GM18520 (cell line): ENCODE measurements around the gene MAP1S.
A peak's percentile ranks its signal among the peaks of the same experiment; 100 is the strongest.

ENCODE experiments used
- ATAC-seq: cut with Tn5 transposase; IDR thresholded peaks from one replicate; pipeline ENCODE4 v1.9.1; 2021; ENCODE audit not compliant: unreplicated experiment

The MAP1S gene

DNA sequence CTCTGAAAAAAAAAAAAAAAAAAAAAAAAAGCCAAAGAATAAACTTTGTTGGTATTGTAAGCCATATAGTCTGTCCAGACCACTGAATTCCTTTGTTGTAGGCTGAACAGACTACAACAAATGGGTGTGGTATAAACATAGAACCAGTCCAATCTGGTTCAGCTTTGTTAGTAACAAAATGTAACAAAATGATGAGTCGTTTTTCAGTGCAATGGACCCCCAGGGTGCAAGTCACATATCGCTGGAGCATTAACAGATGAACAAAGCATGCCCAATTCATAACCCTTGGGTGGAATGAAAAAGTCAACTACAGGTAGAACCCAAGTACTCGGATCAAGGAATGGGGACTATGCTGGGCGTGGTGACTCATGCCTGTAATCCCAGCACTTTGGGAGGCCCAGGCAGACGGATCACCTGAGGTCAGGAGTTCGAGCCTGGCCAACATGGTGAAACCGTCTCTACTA, 18.4 kb downstream of the MAP1S start:
- ATAC-seq: no peak

DNA sequence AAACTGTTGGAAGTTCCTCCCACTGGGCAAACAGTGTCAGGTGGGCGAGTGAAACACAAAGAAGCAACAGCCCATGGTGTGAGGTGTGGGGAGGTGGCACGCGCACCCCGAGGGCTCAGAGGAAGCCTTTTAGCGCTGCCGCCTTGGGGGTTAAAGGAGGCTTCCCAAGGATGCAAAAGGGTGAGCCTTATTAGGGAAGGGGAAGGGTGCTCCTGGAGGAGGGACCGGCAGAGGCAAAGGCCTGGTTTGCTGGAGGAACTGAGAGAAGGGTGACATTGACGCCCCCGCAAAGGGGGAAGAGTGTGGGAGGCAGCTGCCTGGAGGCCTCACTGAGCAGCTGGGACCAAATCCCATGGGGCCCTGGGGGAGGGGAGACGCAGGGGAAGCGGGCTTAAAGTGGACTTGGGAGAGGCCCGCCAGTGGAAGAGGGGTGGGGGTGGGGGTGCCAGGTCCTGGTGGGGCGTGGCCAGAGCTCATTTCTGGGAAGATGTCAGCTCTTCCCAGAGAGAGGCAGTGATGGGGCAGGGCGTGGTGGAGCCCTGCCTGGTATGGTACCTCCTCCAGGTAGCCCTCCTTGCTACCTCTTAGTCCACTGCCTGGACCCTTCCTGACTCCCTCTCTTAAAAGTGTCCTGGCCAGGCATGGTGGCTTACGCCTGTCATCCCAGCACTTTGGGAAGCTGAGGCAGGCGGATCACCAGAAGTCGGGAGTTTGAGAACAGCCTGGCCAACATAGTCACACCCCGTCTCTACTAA, 20.0 kb downstream of the MAP1S start:
- no peak for ATAC-seq

DNA sequence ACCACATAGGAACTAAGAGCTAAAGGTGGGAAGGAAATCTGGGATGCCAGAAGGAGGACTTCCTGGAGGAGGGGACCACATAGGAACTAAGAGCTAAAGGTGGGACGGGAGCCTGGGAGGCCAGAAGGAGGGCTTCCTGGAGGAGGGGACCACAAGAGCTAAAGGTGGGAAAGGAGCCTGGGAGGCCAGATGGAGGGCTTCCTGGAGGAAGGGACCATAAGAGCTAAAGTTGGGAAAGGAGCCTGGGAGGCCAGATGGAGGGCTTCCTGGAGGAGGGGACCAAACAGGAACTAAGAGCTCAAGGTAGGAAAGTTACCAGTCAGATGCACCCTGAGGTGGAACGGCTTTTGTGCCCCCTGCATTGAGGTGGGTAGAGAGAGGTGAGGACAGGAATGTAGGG, 22.2 kb downstream of the MAP1S start:
- no peak for ATAC-seq

DNA sequence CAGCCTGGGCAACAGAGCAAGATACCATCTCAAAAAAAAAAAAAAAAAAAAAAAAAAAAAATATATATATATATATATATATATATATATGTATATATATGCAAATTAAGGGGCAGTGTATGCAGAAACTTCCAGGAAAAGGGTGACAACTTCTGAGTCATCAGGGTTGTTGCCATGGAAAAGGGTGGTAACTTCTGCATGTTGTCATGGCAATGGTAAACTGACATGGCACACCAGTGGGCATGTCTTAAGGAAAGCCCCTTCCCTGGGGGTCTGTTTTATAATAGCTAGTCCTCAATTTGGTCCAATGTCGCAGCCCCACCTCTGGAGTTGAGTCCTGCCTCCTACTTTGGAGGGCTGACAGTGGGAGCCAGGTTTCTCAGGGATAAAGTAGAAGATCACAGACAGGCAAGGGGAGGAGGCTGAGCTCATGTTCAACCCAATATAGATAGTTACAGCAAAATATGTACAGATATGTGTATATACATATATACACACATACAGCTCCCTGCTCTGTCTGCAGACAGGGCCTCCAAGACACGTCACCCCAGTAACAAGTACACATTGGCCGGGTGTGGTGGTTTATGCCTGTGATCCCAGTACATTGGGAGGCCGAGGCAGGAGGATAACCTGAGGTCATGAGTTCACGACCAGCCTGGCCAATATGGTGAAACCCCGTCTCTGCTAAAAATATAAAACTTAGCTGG, 24.7 kb downstream of the MAP1S start:
- ATAC-seq: no peak

DNA sequence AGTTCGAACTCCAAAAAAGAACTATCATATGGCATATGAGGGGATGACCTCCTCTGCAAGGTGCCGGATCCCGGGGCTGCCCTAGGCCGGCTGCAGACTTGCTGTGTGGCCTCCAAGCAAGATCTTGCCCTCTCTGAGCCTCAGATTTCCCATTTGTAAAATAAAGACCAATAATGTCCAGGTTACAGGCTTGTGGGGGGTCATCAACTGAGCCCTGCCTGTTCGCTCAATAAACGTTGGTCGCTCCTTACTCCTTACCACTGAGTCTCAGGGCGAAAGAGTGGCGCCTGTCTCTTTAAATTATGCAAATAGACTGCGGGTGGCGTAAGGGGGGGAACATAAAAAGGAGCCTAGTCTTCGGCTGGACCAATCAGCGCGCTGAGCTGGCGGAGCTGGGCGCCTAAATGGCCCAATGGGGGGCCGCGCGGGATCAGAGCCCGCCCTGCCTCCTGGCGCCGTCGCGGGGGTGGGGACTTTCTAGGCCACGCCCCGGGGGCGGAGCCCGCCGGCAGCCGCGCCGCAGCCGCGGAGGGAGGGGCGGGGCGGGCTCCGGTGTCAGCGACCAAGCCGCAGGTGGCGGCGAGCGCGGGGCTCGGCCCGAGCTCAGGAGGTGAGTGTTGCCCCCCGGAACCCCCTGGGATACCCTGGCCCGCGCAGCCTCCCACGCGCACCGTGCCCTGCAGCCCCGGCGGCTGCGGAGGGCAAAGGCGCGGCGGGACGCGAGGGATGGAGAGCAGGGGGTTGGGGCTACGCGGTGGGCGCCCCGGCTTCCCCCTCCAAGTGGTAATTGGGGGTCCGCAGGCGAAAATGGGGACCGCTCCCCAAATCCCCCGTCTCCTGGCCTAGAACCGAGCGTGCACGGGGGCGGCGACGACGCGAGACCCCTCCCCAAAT, 28.2 kb downstream of the MAP1S start:
- ATAC-seq: peak; percentile 70

DNA sequence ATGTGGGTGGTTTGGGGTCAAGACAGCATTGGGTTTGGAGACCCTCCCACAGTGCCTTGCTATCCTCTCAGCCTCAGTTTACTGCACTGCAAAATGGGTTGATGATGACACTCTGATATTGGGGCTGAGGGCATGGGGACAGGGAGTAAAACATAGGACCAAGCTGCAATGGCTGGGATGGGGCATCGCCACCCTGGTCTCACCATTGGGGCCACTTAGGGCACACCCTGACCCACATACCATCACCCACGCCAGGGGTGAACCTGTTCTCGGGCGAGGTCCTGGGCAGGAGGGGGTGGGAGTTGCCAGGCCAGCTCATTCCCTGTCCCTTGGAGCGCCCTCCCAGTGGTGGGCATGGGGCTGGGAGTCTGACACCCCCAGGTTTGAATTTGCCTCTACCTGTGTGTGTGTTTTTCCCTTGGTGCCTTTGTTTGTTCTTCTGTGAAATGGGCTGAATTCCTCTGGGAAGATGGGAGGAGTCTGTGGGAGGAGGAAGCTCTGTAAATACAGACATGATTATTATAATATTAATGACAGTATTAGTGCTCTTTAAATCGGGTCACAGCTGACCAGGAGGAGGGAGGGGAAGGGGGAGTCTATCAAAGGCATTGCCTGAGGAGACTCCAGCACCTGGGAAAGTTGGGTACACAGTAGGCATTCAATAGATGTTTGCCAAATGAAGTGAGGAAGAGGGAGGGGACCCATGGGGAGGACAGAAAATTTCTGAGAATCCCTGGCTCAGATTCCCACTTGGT, 29.8 kb downstream of the MAP1S start:
- no peak for ATAC-seq

DNA sequence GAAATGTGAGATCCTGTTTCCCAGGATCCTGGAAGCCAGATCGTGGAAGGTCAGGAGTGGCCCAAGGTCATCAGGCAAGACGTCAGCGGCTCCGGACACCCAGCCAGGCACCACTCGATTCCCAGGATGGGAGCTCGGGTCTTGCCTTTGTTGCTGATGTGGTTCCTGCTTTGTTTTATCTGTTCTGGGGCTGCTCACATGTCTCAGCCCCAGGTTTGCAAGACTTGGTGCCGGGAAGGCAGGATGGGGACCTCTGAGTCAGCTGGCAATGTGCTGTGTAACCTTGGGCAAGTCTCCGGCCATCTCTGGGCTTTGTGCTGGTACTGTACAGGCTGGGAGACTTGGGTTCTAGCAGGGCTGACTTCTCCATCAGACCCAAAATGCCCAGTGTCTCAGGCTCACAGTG, 30.6 kb downstream of the MAP1S start:
- no peak for ATAC-seq

DNA sequence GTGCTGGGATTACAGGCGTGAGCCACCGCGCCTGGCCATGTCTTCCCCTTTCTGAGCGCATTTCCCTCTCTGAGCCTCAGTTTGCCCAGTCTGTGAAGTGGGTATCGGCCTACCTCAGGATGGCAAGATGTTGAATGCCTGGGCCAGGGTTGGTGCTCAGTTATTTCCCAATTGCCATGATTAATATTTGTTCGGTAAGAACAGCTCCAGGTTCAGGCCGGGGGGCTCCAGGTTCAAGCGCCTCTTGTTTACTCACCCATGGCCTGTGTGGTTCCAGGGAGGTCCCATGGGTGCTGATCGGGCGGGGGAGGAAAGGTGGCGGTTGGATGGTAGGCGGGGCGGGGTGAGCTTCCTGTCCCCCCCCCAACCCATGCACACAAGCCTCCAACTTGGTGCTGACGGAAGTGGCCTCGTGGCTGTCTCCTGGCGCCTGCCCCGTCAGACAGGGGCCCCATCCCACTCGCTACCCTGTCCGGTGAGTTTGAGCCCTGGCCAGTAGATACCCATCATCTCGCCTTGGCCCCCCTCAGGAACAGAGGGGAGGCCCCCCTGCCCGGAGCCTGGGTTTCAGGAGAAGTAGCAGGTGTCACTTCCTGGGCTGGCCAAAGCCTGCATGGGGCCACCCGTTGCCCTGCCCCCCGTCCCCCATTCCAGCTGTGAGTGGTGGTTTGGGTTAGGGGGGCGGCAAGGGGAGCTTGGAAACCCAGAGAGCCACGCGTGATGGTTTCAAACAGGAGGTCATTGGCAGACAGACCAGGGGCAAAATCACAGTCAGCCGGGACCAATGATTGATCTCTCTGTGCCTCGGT, 32.0 kb downstream of the MAP1S start, which contains the start of gene FCHO1:
TSS of gene FCHO1 (plus strand) at position 375 of the 809 bp plus-strand sequence. CDS start 3,688 bp downstream, outside the sequence.
- no peak for ATAC-seq

DNA sequence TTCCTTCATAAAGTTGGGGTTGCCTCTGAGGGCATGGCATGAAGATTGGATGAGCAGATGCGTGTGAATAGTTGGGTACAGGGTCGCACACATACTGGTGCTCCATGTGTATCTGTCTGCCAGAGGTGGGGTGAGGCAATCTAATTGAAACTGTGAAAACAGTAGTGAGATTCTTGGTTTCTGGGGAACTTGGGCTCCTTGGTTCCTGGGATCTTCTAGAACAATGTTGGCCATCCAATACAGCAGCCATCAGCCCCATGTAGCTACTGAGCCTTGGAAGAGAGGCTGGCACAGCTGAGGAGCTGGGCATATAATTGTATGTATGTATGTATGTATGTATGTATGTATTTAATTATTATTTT, 32.6 kb downstream of the MAP1S start:
- no peak for ATAC-seq

DNA sequence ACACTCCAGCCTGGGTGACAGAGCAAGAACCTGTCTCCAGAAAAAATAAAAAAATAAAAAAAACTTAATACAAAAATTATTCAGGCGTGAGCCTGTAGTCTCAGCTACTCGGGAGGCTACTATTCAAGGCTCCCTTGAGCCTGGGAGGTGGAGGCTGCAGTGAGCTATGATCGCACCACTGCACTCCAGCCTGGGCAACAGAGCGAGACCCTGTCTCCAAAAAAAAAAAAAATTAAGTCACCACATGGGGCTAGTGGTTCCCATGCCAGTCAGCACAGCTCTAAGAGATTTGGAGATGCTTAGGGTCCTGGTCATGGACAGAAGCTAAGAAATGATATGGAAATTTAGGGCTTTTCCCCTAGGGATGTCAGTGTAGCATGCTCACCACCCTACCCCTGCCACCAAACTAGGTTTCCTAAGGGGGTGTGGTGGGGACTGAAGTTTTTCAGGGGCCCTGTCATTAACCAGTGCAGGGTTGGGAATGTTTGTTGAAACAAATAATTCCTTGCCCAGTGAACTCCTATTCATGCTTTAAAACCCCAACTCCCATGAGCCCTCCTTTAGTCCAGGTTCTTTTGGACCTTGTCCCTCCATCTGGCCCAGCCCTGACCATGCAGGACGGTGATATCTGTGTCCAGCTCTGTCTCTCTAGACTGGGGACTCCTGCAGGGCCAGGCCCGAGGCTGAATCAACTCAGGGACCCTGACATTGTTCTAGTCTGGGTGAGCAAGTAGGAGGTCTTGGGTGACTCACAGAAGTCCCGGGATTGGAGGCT, 33.8 kb downstream of the MAP1S start:
- no peak for ATAC-seq

DNA sequence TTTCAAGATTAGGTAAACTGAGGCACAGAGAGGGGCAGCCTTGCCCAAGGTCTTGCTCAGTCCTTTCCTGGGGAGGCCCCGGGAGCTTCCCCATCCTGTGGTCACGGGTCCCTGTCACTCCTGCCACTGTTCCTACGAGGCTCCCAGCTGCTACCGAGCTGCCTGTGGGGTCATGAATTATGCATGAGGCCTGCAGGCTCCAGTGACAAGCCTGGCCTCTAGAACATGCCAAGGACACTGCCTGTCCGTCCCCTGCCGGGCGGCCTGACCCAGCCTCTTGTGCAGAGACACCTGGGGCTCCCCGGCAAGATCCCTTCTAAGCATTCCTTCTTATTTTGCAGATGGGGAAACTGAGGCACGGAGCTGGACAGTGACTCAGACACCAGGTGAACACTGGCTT, 34.7 kb downstream of the MAP1S start:
- ATAC-seq: no peak

DNA sequence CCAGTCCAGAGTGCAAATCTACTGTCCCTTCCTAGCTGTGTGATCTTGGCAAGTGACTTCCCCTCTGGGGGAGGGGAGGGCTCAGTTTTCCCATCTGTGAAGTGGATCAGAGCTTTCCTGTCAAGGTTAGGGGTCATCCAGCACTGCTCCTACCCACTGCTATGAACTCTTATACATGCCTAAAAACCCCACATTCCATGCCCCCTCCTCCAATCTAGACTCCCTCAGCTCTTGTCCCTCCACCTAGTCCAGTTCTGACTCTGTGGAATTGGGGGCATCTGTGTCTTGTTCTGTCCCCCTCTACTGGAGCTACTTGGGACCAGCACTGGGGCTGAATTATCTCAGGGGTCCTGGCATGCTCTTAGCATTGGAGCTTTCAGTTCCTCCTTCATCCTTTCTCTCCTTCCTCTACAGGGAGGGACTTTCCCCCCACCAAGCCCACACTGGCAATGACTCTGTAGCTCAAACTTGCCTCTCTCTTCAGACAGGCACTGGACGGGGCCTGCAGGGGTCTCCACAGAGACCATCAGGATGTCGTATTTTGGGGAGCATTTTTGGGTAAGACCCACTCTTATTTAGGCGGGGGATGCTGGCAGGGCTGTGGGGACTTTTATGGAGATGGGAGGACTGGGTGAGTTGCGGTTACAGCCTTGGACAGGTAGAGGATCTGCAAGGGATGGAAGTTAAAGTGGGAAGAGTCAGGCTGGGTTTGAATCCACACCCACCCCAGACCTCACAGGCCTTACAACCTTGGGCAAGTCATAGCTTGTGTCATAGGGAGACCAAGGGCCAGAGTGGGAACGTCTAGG, 35.6 kb downstream of the MAP1S start:
- peak; percentile 38 for ATAC-seq

DNA sequence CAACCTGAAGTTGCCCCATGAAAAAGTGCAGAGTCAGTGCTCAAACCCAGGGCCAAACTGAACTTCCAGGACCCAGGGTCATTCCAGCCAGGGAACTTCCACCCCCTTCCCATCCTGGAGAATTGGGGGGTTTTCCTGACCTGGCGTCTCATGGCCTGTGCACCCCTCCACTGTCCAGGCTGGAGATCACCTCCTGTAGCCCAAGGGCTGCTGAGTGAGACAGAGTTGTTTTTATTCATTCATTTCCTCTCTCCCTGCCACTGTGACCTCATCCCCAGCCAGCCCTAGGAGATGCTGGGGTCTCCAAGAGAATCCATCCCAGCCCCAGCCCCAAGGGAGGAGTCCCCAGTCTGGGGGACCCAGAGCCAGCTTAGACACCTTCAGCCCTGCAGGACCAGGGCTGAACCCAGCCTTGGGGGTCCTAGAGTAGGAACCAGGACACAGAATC, 36.2 kb downstream of the MAP1S start:
- no peak for ATAC-seq

DNA sequence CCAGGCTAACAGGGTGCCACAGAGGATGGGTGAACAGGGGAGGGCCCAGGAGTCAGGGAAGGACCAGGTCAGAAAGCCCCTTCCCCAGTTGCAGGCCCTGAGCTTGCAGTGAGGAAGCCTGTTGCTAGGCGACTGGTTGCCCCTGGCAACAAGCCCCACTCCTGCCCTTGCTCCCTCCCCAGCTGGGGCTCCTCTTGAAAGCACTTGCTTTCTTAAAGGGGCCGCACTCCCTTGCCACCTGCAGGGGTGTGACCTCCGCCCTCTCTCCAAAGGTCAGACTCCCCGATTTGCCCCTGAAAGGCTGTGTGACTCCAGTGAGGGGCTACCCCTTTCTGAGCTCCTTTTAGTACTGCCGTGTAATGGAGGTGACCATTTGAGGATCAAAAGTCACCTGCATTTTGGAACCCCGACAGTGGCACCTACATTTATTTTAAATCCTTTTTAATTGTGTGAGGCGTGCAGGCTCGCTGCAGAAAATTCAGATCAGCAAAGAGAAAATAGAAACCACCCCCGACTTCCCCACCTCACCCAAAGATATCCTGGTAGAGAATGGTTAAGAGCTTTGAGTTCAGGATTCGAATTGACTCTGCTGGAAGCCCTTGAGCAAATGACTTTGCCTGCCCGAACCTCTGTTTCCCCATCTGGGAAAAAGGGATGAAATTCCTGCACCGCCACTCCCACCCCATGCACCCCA, 36.8 kb downstream of the MAP1S start:
- no peak for ATAC-seq

DNA sequence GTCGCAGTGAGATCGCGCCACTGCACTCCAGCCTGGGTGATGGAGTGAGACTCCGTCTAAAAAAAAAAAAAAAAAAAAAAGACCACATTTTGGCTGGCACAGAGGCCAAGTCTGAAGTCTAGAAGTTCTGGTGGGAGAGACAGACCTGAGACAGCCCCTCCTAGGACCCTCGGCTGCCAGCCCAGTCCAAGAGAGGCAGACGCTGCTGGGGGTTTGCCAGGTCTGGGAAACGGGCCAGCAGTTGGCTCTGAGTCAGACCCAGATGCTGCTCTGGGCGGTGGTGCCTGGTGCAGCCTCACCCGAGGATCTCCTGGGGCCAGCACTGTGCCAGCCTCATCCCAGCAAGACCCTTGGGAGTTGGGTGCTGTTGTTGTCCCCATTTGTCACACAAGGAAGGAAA, 37.8 kb downstream of the MAP1S start:
- ATAC-seq: no peak

DNA sequence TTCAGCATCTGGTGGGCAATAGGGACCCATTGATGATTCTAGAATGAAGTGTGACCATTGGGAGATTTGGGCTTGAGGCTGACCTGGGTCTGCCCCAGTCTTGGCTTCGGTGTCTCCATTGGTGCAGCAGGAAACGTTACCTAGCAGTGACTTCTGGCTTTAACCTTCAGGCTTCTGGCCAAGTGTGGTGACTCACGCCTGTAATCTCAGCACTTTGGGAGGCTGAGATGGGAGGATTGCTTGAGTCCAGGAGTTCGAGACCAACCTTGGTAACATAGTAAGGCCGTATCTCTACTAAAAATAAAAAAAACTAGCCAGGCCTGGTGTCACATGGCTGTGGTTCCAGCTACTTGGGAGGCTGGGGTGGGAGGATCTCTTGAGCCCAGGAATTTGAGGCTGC, 39.2 kb downstream of the MAP1S start:
- ATAC-seq: no peak

DNA sequence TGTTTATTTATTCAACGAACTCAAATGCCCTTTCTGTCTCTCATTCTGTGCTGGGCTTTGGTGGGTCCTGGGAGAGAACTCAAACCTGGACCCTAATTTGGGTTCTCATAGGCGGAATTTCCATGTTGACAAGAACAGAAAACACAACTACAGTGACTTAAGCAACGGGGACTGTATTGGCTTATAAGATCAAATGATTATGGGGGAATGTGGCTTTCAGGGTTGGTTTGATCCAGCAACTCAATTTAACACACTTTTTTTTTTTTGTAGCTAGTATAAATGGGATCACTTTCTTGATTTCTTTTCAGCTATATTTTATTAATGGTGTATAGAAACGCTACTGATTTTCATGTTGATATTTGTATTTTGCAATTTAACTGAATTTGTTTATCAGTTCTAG, 41.9 kb downstream of the MAP1S start:
- ATAC-seq: no peak
